Pancreas (tissue), 10 donors: ENCODE results near the gene EFHC1. TPM values are rescaled to one million over a fixed set of nuclear protein-coding genes. Genes with fewer than 3 reads are reported as not detected.
"Not testable (repeated sequence)": the region's sequence is repeated elsewhere in the genome, so short reads cannot be mapped to it uniquely, and the experiment has no call there.

ENCODE experiments used
- ATAC-seq, 4 donors: fragments of 200-7000 bp; cut with Tn5 transposase; one replicate each; pipeline versions ENCODE4 v1.8.0 to v1.9.1; 2020; ENCODE audit warnings: mild to moderate bottlenecking in 4 of 4, moderate library complexity in 4 of 4
- DNase-seq, 6 donors: peaks; one replicate each; pipeline ENCODE4 v3.0.0-alpha.2; 2020
- FAIRE-seq: peaks from 2 replicates; lab custom pipeline; 2012; peaks lifted over from hg19 to GRCh38; lab: Jason Lieb, UNC
- H3K27ac ChIP-seq, 4 donors: fragments of 200-600 bp; sonication (generic); 1 replicate in 3 of 4; 2 replicates in 1 of 4; pipeline versions ENCODE4 v1.5.0 to v1.8.0; 2020
- H3K27me3 ChIP-seq, 4 donors: fragments of 200-600 bp; one replicate each; pipeline ENCODE4 v1.8.0; 2021
- H3K36me3 ChIP-seq, 3 donors: fragments of 200-600 bp; sonication (generic) in 1 of 3; one replicate each; pipeline versions ENCODE4 v1.5.0 to v1.8.0; 2020 to 2021
- H3K4me1 ChIP-seq, 3 donors: fragments of 200-600 bp; one replicate each; pipeline ENCODE4 v1.8.0; 2021
- H3K4me3 ChIP-seq, 4 donors: fragments of 200-600 bp; sonication (generic) in 2 of 4; one replicate each; pipeline versions ENCODE4 v1.5.0 to v1.8.0; 2020 to 2021
- H3K9me3 ChIP-seq, 4 donors: fragments of 200-600 bp; one replicate each; pipeline ENCODE4 v1.8.0; 2021
- CTCF ChIP-seq, 4 donors: fragments of 200-600 bp; sonication (generic) in 3 of 4; IDR thresholded peaks; one replicate each; pipeline versions ENCODE4 v1.5.0 to v1.8.0; 2021; ENCODE audit warnings: antibody characterized with exemption in 4 of 4
- WGBS, 2 donors: extraction: QIAGEN DNeasy Blood & Tissue Kit; methylation state at CpG; one replicate each; pipeline ENCODE4 v1.1.7; 2013; 5-methylcytosine and 5-hydroxymethylcytosine counted together
- intact Hi-C, 3 donors: fragments of 100-400 bp; cut with DNase I; formaldehyde crosslinking; loops; one replicate each; pipeline versions ENCODE4 v1.11.1 to v1.14.2; 2022
- polyA plus RNA-seq, 2 donors: library from polyadenylated mRNA; stranded (reverse); fragments of 200-250 nt; gene quantifications; one replicate each; pipeline ENCODE4 v1.2.3, GENCODE V29; 2013
- total RNA-seq, 6 donors: library from RNA; stranded (reverse); fragmentation: NEBNext Ultra II Directional in 4 of 6; extraction: Animal tissue kit (Norgen Biotek cat#: 25700) in 4 of 6; gene quantifications; one replicate each; pipeline versions ENCODE4 v1.2.1 to v1.2.4, GENCODE V29; 2021 to 2023
- donor health status: healthy with polysubstance abuse.
- donor health status: DM: no; HTN: no; CAD: no; lungs with moderate emphysema.
- donor health status: DM: no; HTN: no; CAD: no.
- donor health status: control.
- donor health status: control.
- donor health status: Bipolar disorder and iron deficiency.
- donor health status: DM: yes; HTN: yes; CAD: no.
- donor health status: DM: no; HTN: no; CAD: no.
- donor health status: DM: no; HTN: no; CAD: no.
- donor health status: DM: yes; HTN: yes; CAD: no.

Gene EFHC1
- total and polyA plus RNA-seq, 8 donors, result 5.5 to 39.0 (median 10.4) TPM

GRCh38 chr6:52435345-52435744 is 15.2 kb downstream of the EFHC1 start:
- H3K27ac ChIP-seq, result no peak overlapping the region
- ATAC-seq (no peak), FAIRE-seq (no peak), DNase-seq (no peak)
- H3K27me3 ChIP-seq, result no peaks in the 10 kb centered on the region
- WGBS, 2 donors, result 52 to 53% methylated on average over 1 of the region's 1 CpG
- TF ChIP-seq CTCF (IDR thresholded peaks at IDR 0.05), result no peak
- no peaks in the 10 kb centered on the region for H3K36me3 ChIP-seq
- no peak overlapping the region for H3K4me3 ChIP-seq
- intact Hi-C loops, result no loop called here
- no peaks in the 10 kb centered on the region for H3K4me1 ChIP-seq
- no peaks in the 10 kb centered on the region for H3K9me3 ChIP-seq

- intact Hi-C loops, result no loop called here
- Histone ChIP-seq H3K4me3 (no peak overlapping the region), H3K4me1 (no peaks in the 10 kb centered on the region), H3K27me3 (no peaks in the 10 kb centered on the region), H3K27ac (no peak overlapping the region), H3K36me3 (no peaks in the 10 kb centered on the region), H3K9me3 (no peaks in the 10 kb centered on the region)
- DNase-seq, result no peak
- FAIRE-seq, result no peak
- TF ChIP-seq CTCF (IDR thresholded peaks at IDR 0.05), result no peak
- no peak for ATAC-seq
- WGBS, 2 donors, result 76 to 87% methylated on average over 2 of the region's 2 CpGs
These were observed 18.8 kb downstream of the EFHC1 start for GRCh38 chr6:52438926-52439325.

- no peak overlapping the region for H3K27ac ChIP-seq
- no peak for TF ChIP-seq CTCF (IDR thresholded peaks at IDR 0.05)
- DNase-seq (no peak), ATAC-seq (no peak), FAIRE-seq (no peak)
- H3K9me3 ChIP-seq, result peaks cover 0 to 2% (median 0%) of the 10 kb centered on the region in 4 donors
- H3K4me1 ChIP-seq, result no peaks in the 10 kb centered on the region
- 69 to 85% methylated on average over 2 of the region's 2 CpGs for WGBS, 2 donors
- H3K36me3 ChIP-seq, result no peaks in the 10 kb centered on the region
- no peak overlapping the region for H3K4me3 ChIP-seq
- H3K27me3 ChIP-seq, result no peaks in the 10 kb centered on the region
- intact Hi-C loops, result no loop called here
These were observed 34.4 kb downstream of the EFHC1 start for GRCh38 chr6:52454556-52454955.

GRCh38 chr6:52457096-52457495 is 37.0 kb downstream of the EFHC1 start:
- TF ChIP-seq CTCF (IDR thresholded peaks at IDR 0.05), result no peak
- H3K9me3 ChIP-seq, result no peaks in the 10 kb centered on the region
- H3K27me3 ChIP-seq, result no peaks in the 10 kb centered on the region
- ATAC-seq (no peak), DNase-seq (no peak), FAIRE-seq (no peak)
- intact Hi-C loops, result no loop called here
- H3K4me3 ChIP-seq, result no peak overlapping the region
- H3K36me3 ChIP-seq, result no peaks in the 10 kb centered on the region
- no peaks in the 10 kb centered on the region for H3K4me1 ChIP-seq
- H3K27ac ChIP-seq, result no peak overlapping the region
- 88 to 94% methylated on average over 2 of the region's 2 CpGs for WGBS, 2 donors

GRCh38 chr6:52461194-52461593 is 41.1 kb downstream of the EFHC1 start:
- FAIRE-seq, DNase-seq, H3K27me3 ChIP-seq, H3K9me3 ChIP-seq, H3K4me1 ChIP-seq, H3K36me3 ChIP-seq, H3K4me3 ChIP-seq, H3K27ac ChIP-seq, intact Hi-C loops, ATAC-seq: not testable (repeated sequence)
- 76 to 84% methylated on average over 2 of the region's 2 CpGs for whole genome bisulfite sequencing, 2 donors
